Keratinocyte (primary cell): ENCODE measurements around the gene ROS1. TPM values are rescaled to one million over a fixed set of nuclear protein-coding genes. Genes with fewer than 3 reads are reported as not detected.

Experiments
- DNase-seq: peaks from one replicate; pipeline ENCODE4 v3.0.0-alpha.2; 2011; ENCODE audit warnings: low read depth, missing footprints, low spot score
- FAIRE-seq: peaks from 2 replicates; lab custom pipeline; 2011; peaks lifted over from hg19 to GRCh38; lab: Jason Lieb, UNC
- H2AFZ ChIP-seq: 2 replicates; pipeline ENCODE4 v1.6.0; 2012; ENCODE audit warnings: low read length, control low read depth, inconsistent platforms; ENCODE audit not compliant: control insufficient read depth
- H3K27ac ChIP-seq: 2 replicates; pipeline ENCODE4 v1.5.1; 2011; ENCODE audit warnings: low read length; ENCODE audit not compliant: control insufficient read depth, insufficient read depth
- H3K27me3 ChIP-seq: 3 replicates; pipeline ENCODE4 v1.6.0; 2011; ENCODE audit warnings: low read length; ENCODE audit not compliant: control insufficient read depth, insufficient read depth; ENCODE audit errors: extremely low read depth
- H3K36me3 ChIP-seq, 2 experiments: 2 replicates in 1 of 2; 3 replicates in 1 of 2; pipeline ENCODE4 v1.5.1; 2011; ENCODE audit warnings: low read length in 2 of 2, mild to moderate bottlenecking in 1 of 2; ENCODE audit not compliant: control insufficient read depth in 2 of 2, insufficient read depth in 2 of 2; ENCODE audit errors: extremely low read depth in 1 of 2
- H3K4me1 ChIP-seq: 3 replicates; pipeline ENCODE4 v1.5.1; 2011; ENCODE audit warnings: low read length; ENCODE audit not compliant: control insufficient read depth, insufficient read depth; ENCODE audit errors: extremely low read depth
- H3K4me2 ChIP-seq: 3 replicates; pipeline ENCODE4 v1.6.0; 2011; ENCODE audit warnings: low read depth, low read length; ENCODE audit not compliant: control insufficient read depth, insufficient read depth; ENCODE audit errors: extremely low read depth
- H3K4me3 ChIP-seq, 3 experiments: fragments of 200-600 bp in 1 of 3; sonication (generic) in 1 of 3; 2 replicates in 2 of 3; 3 replicates in 1 of 3; pipeline ENCODE4 v1.5.1; 2011 to 2016; ENCODE audit warnings: low read length in 3 of 3, mild to moderate bottlenecking in 3 of 3, control low read depth in 2 of 3, inconsistent platforms in 1 of 3, low read depth in 1 of 3, mixed read lengths in 1 of 3, mixed run types in 1 of 3, moderate library complexity in 1 of 3; ENCODE audit not compliant: control insufficient read depth in 2 of 3, insufficient read depth in 2 of 3; ENCODE audit errors: extremely low read depth in 1 of 3
- H3K79me2 ChIP-seq: 2 replicates; pipeline ENCODE4 v1.6.0; 2012; ENCODE audit warnings: low read length; ENCODE audit not compliant: control insufficient read depth, insufficient read depth
- H3K9ac ChIP-seq: 3 replicates; pipeline ENCODE4 v1.6.0; 2011; ENCODE audit warnings: low read length; ENCODE audit not compliant: control insufficient read depth, insufficient read depth; ENCODE audit errors: extremely low read depth
- H3K9me1 ChIP-seq: 3 replicates; pipeline ENCODE4 v1.6.0; 2011; ENCODE audit warnings: low read length; ENCODE audit not compliant: control insufficient read depth, insufficient read depth; ENCODE audit errors: extremely low read depth
- H3K9me3 ChIP-seq: 2 replicates; pipeline ENCODE4 v1.5.1; 2012; ENCODE audit warnings: low read depth, low read length; ENCODE audit not compliant: control insufficient read depth
- H4K20me1 ChIP-seq: 3 replicates; pipeline ENCODE4 v1.6.0; 2011; ENCODE audit warnings: low read length; ENCODE audit not compliant: control insufficient read depth, insufficient read depth; ENCODE audit errors: extremely low read depth
- EZH2 ChIP-seq: IDR thresholded peaks from one replicate; pipeline ENCODE4 v1.6.1; 2012; ENCODE audit warnings: inconsistent platforms, mild to moderate bottlenecking, low read length, moderate library complexity
- dilution Hi-C: fragments of 300-500 bp; cut with MboI; formaldehyde crosslinking; loops from one replicate; pipeline ENCODE4 v1.7.0; 2020; ENCODE audit warnings: low sequenced_read_pairs; ENCODE audit not compliant: extremely low pct_ligation_motif_present
- polyA plus RNA-seq, 5 experiments: library from polyadenylated mRNA; depleted of rRNA in 3 of 5; stranded (reverse) in 3 of 5; stranded (forward) in 1 of 5; unstranded in 1 of 5; fragments of >200 nt; gene quantifications; 1 replicate in 1 of 5; 2 replicates in 3 of 5; 3 replicates in 1 of 5; pipeline versions ENCODE4 v1.2.1 to v1.2.3, GENCODE V29; 2011 to 2012; ENCODE audit warnings: missing spikeins in 2 of 5, low read depth in 1 of 5, low replicate concordance in 1 of 5
- TF ChIP-seq, protein P1 (sequence below), 3 experiments: IDR thresholded peaks in 1 of 3; conservative IDR thresholded peaks in 1 of 3; optimal IDR thresholded peaks in 1 of 3; 2 replicates in 2 of 3; 3 replicates in 1 of 3; pipeline versions ENCODE3 to v1.5.1; 2011; ENCODE audit warnings: low read length in 3 of 3, mild to moderate bottlenecking in 3 of 3, moderate library complexity in 2 of 3, control low read depth in 1 of 3, inconsistent platforms in 1 of 3; ENCODE audit not compliant: insufficient read depth in 2 of 3; ENCODE audit errors: extremely low read depth in 1 of 3

The ROS1 gene
- polyA plus RNA-seq, 1 donor (not counting 4 experiments of a cell fraction or from before 2014, with no cell fraction given): 0.16 TPM

DNA sequence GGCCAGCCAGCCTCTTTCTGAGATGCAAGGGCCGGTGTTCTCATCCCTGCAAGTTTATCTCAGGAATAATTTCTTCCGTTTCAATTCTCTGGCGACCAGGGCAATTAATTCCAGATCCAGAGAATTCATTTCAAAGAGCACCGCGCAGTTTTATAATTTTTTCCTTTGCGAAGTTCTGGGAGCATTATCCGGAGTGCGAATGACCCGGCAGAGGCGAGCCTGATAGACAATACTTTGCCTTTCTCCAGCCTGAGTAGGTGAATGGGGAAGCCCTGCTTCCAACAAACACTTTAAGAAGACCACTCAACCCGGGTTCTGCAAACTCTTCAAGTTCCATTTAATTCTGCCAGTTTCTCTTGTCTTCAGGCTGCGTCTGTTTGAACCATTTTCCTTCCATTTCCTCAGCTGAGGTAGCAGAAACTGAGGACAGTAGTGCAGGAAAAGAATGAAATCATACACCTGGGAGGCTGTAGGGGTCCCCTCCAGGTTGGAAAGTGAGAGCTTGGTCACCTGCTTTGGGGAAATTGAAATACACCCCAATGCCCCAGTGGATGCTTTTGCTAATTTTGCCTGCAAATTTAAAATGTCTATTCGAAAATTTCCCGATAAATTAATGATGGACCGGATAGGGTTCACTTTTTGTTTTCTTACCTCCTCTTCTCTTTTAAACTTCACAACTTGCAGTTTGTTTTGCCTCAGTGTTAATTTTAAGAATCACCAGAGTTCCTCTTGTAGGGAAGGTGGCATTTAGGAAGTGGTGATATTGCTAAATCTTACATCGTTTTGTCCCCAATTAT is 159.3 kb downstream of the ROS1 start:
- dilution Hi-C loops: no loop called here
- no peak overlapping the region for H2AFZ ChIP-seq
- H3K9ac ChIP-seq: no peak overlapping the region
- H3K79me2 ChIP-seq: no peaks in the 10 kb centered on the region
- H3K9me3 ChIP-seq: no peaks in the 10 kb centered on the region
- peak overlapping the region; percentile 55 for H3K4me2 ChIP-seq
- FAIRE-seq: no peak
- no peaks in the 10 kb centered on the region for H4K20me1 ChIP-seq
- DNase-seq: no peak
- TF ChIP-seq, protein P1, sequence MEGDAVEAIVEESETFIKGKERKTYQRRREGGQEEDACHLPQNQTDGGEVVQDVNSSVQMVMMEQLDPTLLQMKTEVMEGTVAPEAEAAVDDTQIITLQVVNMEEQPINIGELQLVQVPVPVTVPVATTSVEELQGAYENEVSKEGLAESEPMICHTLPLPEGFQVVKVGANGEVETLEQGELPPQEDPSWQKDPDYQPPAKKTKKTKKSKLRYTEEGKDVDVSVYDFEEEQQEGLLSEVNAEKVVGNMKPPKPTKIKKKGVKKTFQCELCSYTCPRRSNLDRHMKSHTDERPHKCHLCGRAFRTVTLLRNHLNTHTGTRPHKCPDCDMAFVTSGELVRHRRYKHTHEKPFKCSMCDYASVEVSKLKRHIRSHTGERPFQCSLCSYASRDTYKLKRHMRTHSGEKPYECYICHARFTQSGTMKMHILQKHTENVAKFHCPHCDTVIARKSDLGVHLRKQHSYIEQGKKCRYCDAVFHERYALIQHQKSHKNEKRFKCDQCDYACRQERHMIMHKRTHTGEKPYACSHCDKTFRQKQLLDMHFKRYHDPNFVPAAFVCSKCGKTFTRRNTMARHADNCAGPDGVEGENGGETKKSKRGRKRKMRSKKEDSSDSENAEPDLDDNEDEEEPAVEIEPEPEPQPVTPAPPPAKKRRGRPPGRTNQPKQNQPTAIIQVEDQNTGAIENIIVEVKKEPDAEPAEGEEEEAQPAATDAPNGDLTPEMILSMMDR (optimal IDR thresholded peaks at IDR 0.05 in 1 of 3, IDR thresholded peaks at IDR 0.05 in 1 of 3, conservative IDR thresholded peaks at IDR 0.05 in 1 of 3; ENCODE audit: extremely low read depth in 1 of 3, insufficient read depth in 2 of 3, low read length in 3 of 3): no peak
- no peak for TF ChIP-seq EZH2
- peak overlapping the region in 1 of 3 experiments; percentile 14 for H3K4me3 ChIP-seq
- H3K4me1 ChIP-seq: peaks cover 15% of the 10 kb centered on the region
- H3K27me3 ChIP-seq: peaks cover 99% of the 10 kb centered on the region
- no peaks in the 10 kb centered on the region for H3K9me1 ChIP-seq
- H3K36me3 ChIP-seq: no peaks in the 10 kb centered on the region
- H3K27ac ChIP-seq: no peak overlapping the region

DNA sequence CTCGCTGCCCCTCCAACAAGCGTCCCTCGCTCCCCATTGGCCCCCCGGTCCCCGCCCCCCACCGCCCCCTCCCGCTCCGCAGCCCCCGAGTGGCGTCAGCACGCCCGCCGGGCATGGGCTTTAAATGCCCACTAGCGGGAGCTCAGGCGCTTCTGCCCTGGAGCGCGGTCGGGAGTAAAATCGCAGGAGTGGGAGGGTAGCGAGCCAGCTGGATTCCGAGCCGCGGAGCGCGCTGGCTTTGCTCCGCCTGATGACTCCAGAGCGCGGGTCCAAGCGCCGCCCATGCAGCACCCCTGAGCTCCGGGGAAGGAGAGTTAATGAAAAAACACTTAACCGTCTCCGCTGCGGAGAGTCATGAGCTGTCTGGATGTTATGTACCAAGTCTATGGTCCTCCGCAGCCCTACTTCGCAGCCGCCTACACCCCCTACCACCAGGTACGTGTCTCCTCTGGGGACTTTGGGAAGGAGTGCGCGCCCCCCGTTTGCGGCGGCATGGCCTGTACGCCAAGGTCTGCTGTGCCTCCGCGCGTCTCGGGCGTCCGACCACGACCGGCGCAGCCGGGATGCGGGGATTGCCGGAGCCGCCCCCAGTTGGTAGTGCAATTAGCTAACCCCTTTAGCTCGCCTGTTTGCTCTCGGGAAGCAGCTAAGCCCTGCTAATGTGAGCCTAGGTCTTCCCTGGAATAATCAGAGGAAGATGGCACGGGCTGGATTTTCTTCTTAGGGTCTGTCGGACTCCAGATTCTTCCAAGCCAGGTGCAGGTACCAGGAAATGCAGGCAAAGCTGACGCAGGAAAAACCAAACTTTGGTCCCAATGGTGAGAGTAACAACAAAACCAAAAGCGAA is 160.1 kb downstream of the ROS1 start, which contains the start of gene VGLL2:
Gene VGLL2 (plus strand): TSS at position 149 of the 847 bp plus-strand sequence. CDS start 206 bp downstream, at position 355.
- Histone ChIP-seq H3K4me2 (peak within 1 kb of the TSS; percentile 66), H3K36me3 (no peaks in the 10 kb centered on the region), H4K20me1 (no peaks in the 10 kb centered on the region), H3K9me1 (no peaks in the 10 kb centered on the region), H3K27ac (no peak within 1 kb of the TSS), H3K4me3 (peak within 1 kb of the TSS in 2 of 3 experiments; percentile 49 to 54), H3K79me2 (no peaks in the 10 kb centered on the region), H3K27me3 (peaks cover 91% of the 10 kb centered on the region), H3K9ac (no peak within 1 kb of the TSS), H3K4me1 (peaks cover 15% of the 10 kb centered on the region), H2AFZ (peak within 1 kb of the TSS; percentile 8), H3K9me3 (no peaks in the 10 kb centered on the region)
- dilution Hi-C loops: no loop called here
- DNase-seq (no peak), FAIRE-seq (no peak)
- TF ChIP-seq, protein P1 (optimal IDR thresholded peaks at IDR 0.05 in 1 of 3, IDR thresholded peaks at IDR 0.05 in 1 of 3, conservative IDR thresholded peaks at IDR 0.05 in 1 of 3; ENCODE audit: extremely low read depth in 1 of 3, insufficient read depth in 2 of 3, low read length in 3 of 3): peak in 1 of 3 experiments; percentile 7
- TF ChIP-seq EZH2: peak; percentile 98
